Astrocyte (in vitro differentiated cells and primary cell): ENCODE measurements around the gene HSFX4.

ENCODE experiments used
- CTCF ChIP-seq: IDR thresholded peaks from 2 replicates; pipeline ENCODE4 v1.5.1; 2011; ENCODE audit warnings: low read depth, mild to moderate bottlenecking, inconsistent platforms, low read length, moderate library complexity; ENCODE audit not compliant: insufficient read depth
- EZH2 ChIP-seq: IDR thresholded peaks from 2 replicates; pipeline ENCODE4 v1.6.1; 2012; ENCODE audit warnings: mild to moderate bottlenecking, low read length, inconsistent platforms; ENCODE audit not compliant: insufficient read depth

- TF ChIP-seq CTCF (no peak), EZH2 (no peak)
These were observed 9.7 kb downstream of the HSFX4 start for GRCh38 chrX:149938881-149939654.
